Amniotic epithelial cell (primary cell): ENCODE measurements around the gene SLC27A2.
A peak's percentile ranks its signal among the peaks of the same experiment; 100 is the strongest.

Experiments used
- DNase-seq: peaks from one replicate; pipeline ENCODE4 v3.0.0-alpha.2; 2010; ENCODE audit warnings: low read depth

Gene SLC27A2

GRCh38 chr15:50190723-50191122 is 8.7 kb downstream of the SLC27A2 start:
- no peak for DNase-seq

GRCh38 chr15:50192164-50192563 is 10.2 kb downstream of the SLC27A2 start:
- DNase-seq, result no peak

GRCh38 chr15:50192926-50193620 is 11.1 kb downstream of the SLC27A2 start:
- DNase-seq, result no peak

GRCh38 chr15:50202003-50202402 is 20.0 kb downstream of the SLC27A2 start:
- no peak for DNase-seq

GRCh38 chr15:50206020-50206419 is 24.0 kb downstream of the SLC27A2 start:
- no peak for DNase-seq

GRCh38 chr15:50209809-50210208 is 27.8 kb downstream of the SLC27A2 start:
- no peak for DNase-seq

GRCh38 chr15:50210462-50211157 is 28.6 kb downstream of the SLC27A2 start:
- DNase-seq, result no peak

GRCh38 chr15:50218291-50218690 is 36.3 kb downstream of the SLC27A2 start:
- no peak for DNase-seq

- DNase-seq, result no peak
Measured at GRCh38 chr15:50218691-50219090, 36.7 kb downstream of the SLC27A2 start.

- DNase-seq, result peak; percentile 86
Measured at GRCh38 chr15:50219820-50220219, 37.8 kb downstream of the SLC27A2 start.

GRCh38 chr15:50222181-50222580 is 40.2 kb downstream of the SLC27A2 start:
- DNase-seq, result no peak

- DNase-seq, result peak; percentile 64
Measured at GRCh38 chr15:50224606-50225005, 42.6 kb downstream of the SLC27A2 start.

GRCh38 chr15:50225057-50225456 is 43.1 kb downstream of the SLC27A2 start:
- no peak for DNase-seq

GRCh38 chr15:50225938-50226337 is 43.9 kb downstream of the SLC27A2 start:
- DNase-seq, result no peak

GRCh38 chr15:50227076-50227475 is 45.1 kb downstream of the SLC27A2 start:
- peak; percentile 25 for DNase-seq

- no peak for DNase-seq
Measured at GRCh38 chr15:50228866-50229265, 46.9 kb downstream of the SLC27A2 start.

- DNase-seq, result no peak
Measured at GRCh38 chr15:50229336-50229735, 47.3 kb downstream of the SLC27A2 start.

- DNase-seq, result no peak
Measured at GRCh38 chr15:50231761-50232160, 49.8 kb downstream of the SLC27A2 start.

GRCh38 chr15:50232791-50233190 is 50.8 kb downstream of the SLC27A2 start:
- no peak for DNase-seq

- no peak for DNase-seq
Measured at GRCh38 chr15:50233192-50233736, 51.3 kb downstream of the SLC27A2 start.

- DNase-seq, result peak; percentile 63
Measured at GRCh38 chr15:50234764-50235163, 52.8 kb downstream of the SLC27A2 start.

GRCh38 chr15:50235794-50236193 is 53.8 kb downstream of the SLC27A2 start:
- no peak for DNase-seq

- DNase-seq, result no peak
Measured at GRCh38 chr15:50236433-50236832, 54.4 kb downstream of the SLC27A2 start.
